Neural progenitor cell (in vitro differentiated cells): ENCODE data around the gene RASSF3.

Experiments used
- CTCF ChIP-seq: fragments of 200-600 bp; sonication (generic); IDR thresholded peaks from 2 replicates; pipeline ENCODE4 v1.5.1; 2017; ENCODE audit warnings: antibody characterized with exemption, mild to moderate bottlenecking
- EZH2 ChIP-seq: fragments of 200-600 bp; sonication (generic); IDR thresholded peaks from 2 replicates; pipeline ENCODE4 v1.6.1; 2017; ENCODE audit warnings: antibody characterized with exemption, mild to moderate bottlenecking, moderate library complexity
- EZH2phosphoT487 ChIP-seq: fragments of 200-600 bp; sonication (generic); IDR thresholded peaks from 2 replicates; pipeline ENCODE4 v1.6.1; 2017; ENCODE audit warnings: antibody characterized with exemption

- TF ChIP-seq CTCF (no peak), EZH2 (no peak), EZH2phosphoT487 (no peak)
These were observed 74.8 kb downstream of the RASSF3 start for GRCh38 chr12:64685050-64685449.
